ENCODE results near the gene IL1RAPL1. TPM values are rescaled to one million over a fixed set of nuclear protein-coding genes. Genes with fewer than 3 reads are reported as not detected.

IL1RAPL1 gene
- total RNA-seq, 4 donors from 2014 or later = 0.13 TPM; not detected in 3

DNA sequence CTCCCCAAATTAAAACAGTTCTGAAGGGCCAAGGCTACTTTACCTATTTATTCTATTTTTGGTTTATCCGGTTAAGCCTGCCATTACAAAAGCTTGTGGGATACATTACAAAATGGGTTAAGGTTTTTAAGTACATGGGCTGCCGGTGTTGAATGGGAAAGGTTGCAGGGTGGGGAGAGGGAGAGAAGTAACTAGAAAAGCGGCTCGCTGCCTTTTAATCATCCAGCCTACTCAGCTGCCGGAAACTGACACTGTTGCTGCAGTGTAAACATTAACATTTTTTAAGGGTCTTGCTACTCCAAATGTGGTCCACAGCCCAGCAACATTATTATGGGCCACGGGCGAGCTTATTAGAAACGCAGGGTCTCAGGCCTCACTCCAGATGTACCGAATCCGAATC, 1.5 kb upstream of the IL1RAPL1 start:
- no peaks in the 10 kb centered on the region for H3K27me3 ChIP-seq
- no peaks in the 10 kb centered on the region for H3K36me3 ChIP-seq
- H3K4me1 ChIP-seq = no peaks in the 10 kb centered on the region
- TF ChIP-seq POLR2AphosphoS5 (IDR thresholded peaks at IDR 0.05) (no peak), POLR2A (IDR thresholded peaks at IDR 0.05) (no peak), EP300 (IDR thresholded peaks at IDR 0.05) (no peak)
- TF ChIP-seq, protein P1, sequence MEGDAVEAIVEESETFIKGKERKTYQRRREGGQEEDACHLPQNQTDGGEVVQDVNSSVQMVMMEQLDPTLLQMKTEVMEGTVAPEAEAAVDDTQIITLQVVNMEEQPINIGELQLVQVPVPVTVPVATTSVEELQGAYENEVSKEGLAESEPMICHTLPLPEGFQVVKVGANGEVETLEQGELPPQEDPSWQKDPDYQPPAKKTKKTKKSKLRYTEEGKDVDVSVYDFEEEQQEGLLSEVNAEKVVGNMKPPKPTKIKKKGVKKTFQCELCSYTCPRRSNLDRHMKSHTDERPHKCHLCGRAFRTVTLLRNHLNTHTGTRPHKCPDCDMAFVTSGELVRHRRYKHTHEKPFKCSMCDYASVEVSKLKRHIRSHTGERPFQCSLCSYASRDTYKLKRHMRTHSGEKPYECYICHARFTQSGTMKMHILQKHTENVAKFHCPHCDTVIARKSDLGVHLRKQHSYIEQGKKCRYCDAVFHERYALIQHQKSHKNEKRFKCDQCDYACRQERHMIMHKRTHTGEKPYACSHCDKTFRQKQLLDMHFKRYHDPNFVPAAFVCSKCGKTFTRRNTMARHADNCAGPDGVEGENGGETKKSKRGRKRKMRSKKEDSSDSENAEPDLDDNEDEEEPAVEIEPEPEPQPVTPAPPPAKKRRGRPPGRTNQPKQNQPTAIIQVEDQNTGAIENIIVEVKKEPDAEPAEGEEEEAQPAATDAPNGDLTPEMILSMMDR (IDR thresholded peaks at IDR 0.05) = no peak
- H3K4me3 ChIP-seq = no peak overlapping the region
- H3K9me3 ChIP-seq = no peaks in the 10 kb centered on the region
- no peak overlapping the region for H3K27ac ChIP-seq
- WGBS = 55% methylated on average over 10 of the region's 10 CpGs
- no peak for DNase-seq (ENCODE audit: low spot score in 2 of 2)

DNA sequence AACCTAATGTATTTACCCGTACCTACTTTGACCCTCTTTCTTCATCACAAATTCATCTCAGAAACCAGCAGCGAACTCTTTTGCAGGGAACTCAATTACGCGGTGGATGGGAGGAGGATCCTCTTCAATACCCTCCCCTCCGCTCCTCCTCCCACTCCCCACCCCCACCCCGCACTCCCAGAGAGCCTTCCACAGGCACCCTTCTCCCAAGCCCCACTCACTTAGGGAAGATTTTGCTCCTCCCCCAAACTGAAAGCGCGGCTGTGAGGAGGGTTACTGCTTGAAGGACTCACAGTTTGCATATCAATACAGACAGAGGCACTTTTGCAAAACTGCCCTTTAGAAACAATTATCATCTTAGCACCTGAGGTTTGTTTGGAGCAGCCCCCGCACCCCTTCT, 960 bp upstream of the IL1RAPL1 start:
- H3K4me1 ChIP-seq = no peaks in the 10 kb centered on the region
- H3K27me3 ChIP-seq = no peaks in the 10 kb centered on the region
- no peaks in the 10 kb centered on the region for H3K36me3 ChIP-seq
- 31% methylated on average over 9 of the region's 9 CpGs for WGBS
- no peak for DNase-seq (ENCODE audit: low spot score in 2 of 2)
- TF ChIP-seq EP300 (IDR thresholded peaks at IDR 0.05) (no peak), POLR2AphosphoS5 (IDR thresholded peaks at IDR 0.05) (no peak), POLR2A (IDR thresholded peaks at IDR 0.05) (no peak)
- peak overlapping the region; percentile 34 for H3K4me3 ChIP-seq
- no peaks in the 10 kb centered on the region for H3K9me3 ChIP-seq
- H3K27ac ChIP-seq = no peak overlapping the region

DNA sequence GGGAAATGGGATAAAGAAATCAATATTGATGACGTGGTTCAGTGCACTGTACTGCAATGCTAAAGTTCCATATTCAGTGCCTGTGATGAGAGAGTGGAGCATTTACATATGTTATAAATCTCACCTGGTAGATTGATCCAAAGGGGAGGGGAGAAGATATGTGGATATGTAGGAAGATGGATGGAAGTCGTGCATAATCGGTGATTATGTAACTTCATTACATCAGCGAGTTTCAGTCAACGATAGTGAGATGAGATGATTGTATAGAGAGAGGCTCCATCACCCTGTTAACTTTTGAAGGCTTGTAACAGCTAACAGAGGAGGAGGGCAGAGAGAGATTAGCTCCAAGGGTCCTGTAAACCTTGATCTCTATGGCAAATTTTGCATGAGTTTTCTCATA, 1.8 kb downstream of the IL1RAPL1 start:
- Histone ChIP-seq H3K27ac (no peak overlapping the region), H3K9me3 (no peaks in the 10 kb centered on the region), H3K36me3 (no peaks in the 10 kb centered on the region), H3K27me3 (no peaks in the 10 kb centered on the region), H3K4me1 (no peaks in the 10 kb centered on the region), H3K4me3 (peak overlapping the region; percentile 34)
- TF ChIP-seq POLR2A (IDR thresholded peaks at IDR 0.05) = no peak
- TF ChIP-seq, protein P1 (IDR thresholded peaks at IDR 0.05) = no peak
- no peak for TF ChIP-seq EP300 (IDR thresholded peaks at IDR 0.05)
- no peak for TF ChIP-seq POLR2AphosphoS5 (IDR thresholded peaks at IDR 0.05)
- no peak for DNase-seq (ENCODE audit: low spot score in 2 of 2)
- WGBS = 45% methylated on average over 5 of the region's 5 CpGs

DNA sequence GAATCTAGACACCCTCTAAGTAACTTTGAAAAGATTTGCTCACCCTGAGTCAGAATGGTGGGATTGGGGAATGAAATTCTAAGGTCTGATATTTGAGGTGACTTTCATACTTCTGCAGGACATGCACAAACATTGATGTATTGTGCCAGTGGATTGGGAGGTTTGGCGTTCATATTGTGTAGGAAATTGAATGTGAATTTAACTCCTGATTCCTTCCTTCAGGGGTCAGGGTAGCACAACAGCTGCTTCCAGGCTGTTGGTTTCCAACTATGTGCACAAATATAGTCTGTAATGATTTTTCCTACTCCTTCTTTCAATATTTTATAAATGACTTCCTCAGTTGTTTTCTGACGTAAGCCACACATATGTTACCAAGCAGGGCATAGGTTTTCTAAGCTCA, 3.1 kb downstream of the IL1RAPL1 start:
- Histone ChIP-seq H3K4me3 (no peak overlapping the region), H3K27me3 (no peaks in the 10 kb centered on the region), H3K27ac (no peak overlapping the region), H3K9me3 (no peaks in the 10 kb centered on the region), H3K4me1 (no peaks in the 10 kb centered on the region), H3K36me3 (no peaks in the 10 kb centered on the region)
- WGBS = 50% methylated on average over 2 of the region's 2 CpGs
- DNase-seq (ENCODE audit: low spot score in 2 of 2) = no peak
- TF ChIP-seq POLR2A (IDR thresholded peaks at IDR 0.05) (no peak), POLR2AphosphoS5 (IDR thresholded peaks at IDR 0.05) (no peak), EP300 (IDR thresholded peaks at IDR 0.05) (no peak)
- TF ChIP-seq, protein P1 (IDR thresholded peaks at IDR 0.05) = no peak

DNA sequence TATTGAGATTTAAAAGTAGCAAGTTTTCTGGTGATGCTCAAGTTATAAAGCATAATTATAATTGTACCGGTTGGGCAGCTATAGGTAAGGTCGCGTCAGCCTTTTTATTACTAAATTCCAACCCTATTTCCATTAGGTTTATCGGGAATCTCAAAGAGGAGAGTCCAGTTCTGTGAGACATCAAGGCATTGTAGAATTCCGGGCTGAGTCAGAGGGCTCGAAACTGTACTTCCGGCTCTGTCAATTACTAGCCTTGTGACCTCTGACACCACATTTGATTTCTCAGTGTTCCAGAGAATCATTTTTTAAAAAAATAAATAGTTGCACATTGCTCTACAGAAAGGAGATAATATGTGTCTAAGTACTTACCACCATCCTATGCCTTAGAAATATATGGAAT, 4.3 kb downstream of the IL1RAPL1 start:
- TF ChIP-seq POLR2A (IDR thresholded peaks at IDR 0.05) = no peak
- TF ChIP-seq, protein P1 (IDR thresholded peaks at IDR 0.05) = no peak
- TF ChIP-seq POLR2AphosphoS5 (IDR thresholded peaks at IDR 0.05) = no peak
- no peak for TF ChIP-seq EP300 (IDR thresholded peaks at IDR 0.05)
- H3K4me1 ChIP-seq = no peaks in the 10 kb centered on the region
- 75% methylated on average over 7 of the region's 7 CpGs for WGBS
- no peak overlapping the region for H3K4me3 ChIP-seq
- no peak for DNase-seq (ENCODE audit: low spot score in 2 of 2)
- no peaks in the 10 kb centered on the region for H3K36me3 ChIP-seq
- no peaks in the 10 kb centered on the region for H3K9me3 ChIP-seq
- no peak overlapping the region for H3K27ac ChIP-seq
- H3K27me3 ChIP-seq = no peaks in the 10 kb centered on the region

DNA sequence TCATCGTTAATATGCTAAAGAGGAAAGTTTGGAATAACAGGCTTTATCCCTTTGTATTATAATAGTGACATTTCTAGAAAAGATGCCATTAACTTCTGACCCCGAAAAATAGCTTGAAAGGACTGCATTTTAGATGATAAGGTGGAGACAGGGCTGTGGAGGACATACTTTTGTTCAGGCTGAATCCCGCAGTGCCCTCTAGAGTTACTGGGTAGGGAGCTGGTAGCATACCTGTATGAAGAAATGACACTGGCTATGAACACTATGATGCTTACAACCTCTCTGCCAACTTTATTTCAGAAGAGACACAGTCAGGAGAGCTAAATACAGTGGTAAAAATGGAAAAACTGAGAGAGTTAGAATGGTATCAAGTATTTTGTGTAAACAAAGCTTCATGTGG, 8.1 kb downstream of the IL1RAPL1 start:
- WGBS = 67% methylated on average over 3 of the region's 3 CpGs
- no peak overlapping the region for H3K4me3 ChIP-seq
- TF ChIP-seq POLR2AphosphoS5 (IDR thresholded peaks at IDR 0.05) = no peak
- no peak for TF ChIP-seq POLR2A (IDR thresholded peaks at IDR 0.05)
- TF ChIP-seq, protein P1 (IDR thresholded peaks at IDR 0.05) = no peak
- no peak for TF ChIP-seq EP300 (IDR thresholded peaks at IDR 0.05)
- H3K36me3 ChIP-seq = no peaks in the 10 kb centered on the region
- H3K27ac ChIP-seq = no peak overlapping the region
- no peak for DNase-seq (ENCODE audit: low spot score in 2 of 2)
- no peaks in the 10 kb centered on the region for H3K9me3 ChIP-seq
- H3K4me1 ChIP-seq = no peaks in the 10 kb centered on the region
- no peaks in the 10 kb centered on the region for H3K27me3 ChIP-seq

Measured in suprapubic skin (tissue), 4 donors.